ENCODE measurements around the gene TSPAN32. TPM values are rescaled to one million over a fixed set of nuclear protein-coding genes. Genes with fewer than 3 reads are reported as not detected.

Gene TSPAN32
- total RNA-seq, 1 experiment from 2014 or later, result not detected

DNA sequence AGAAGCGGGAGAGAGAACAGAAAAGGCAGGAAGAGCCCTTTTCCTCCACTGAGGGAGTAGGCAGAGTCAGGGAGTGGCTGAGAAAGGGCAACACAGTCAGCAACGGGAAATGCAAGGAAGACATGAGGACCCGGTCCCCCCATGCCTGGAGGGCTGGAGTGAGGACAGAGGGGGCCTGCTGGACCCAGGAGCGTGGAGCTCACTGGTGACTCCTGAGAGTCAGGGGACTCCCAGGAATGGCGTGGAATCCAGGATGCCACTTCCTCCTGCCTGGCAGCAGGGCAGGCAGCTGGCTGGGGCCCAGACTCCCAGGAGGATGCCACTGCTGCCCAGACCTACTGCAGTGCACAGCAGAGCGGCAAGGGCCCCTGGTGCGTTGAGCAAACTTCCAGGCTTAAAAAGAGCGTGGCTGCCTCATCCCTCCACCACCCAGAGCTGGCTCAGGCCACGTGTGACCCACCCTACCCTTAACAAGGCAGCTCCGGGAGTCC, 11.4 kb upstream of the TSPAN32 start (continued):
- TF ChIP-seq POLR2A (IDR thresholded peaks at IDR 0.05; ENCODE audit: borderline replicate concordance, extremely low read depth, insufficient read depth, insufficient read length) (no peak), ELF1 (IDR thresholded peaks at IDR 0.05; ENCODE audit: borderline replicate concordance, low read depth) (no peak)

DNA sequence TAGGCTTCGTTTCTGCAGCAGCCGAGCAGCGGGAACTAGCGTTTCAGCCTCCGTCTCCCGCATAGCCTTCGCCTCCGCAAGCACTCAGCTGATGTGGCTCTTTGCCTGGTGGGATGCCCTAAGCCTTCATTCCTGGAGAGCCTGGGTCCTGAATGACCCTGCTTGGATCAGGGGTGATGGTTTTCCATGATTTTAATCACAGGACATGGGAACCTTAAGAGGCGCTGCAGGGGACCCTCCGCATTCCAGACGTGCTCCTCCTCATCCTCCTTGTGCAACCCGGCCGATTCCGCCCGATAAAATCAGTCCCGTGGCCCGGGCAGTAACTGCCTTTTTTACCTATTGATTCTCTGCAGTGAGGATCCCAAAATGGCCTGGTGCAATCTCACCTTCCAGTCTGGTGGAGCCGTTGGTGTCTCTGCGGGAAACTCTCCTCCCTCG, 8.3 kb upstream of the TSPAN32 start:
- Histone ChIP-seq H3K27me3 (ENCODE audit: insufficient read depth, low read length) (no peaks in the 10 kb centered on the region; the same call in 1 of the 2 replicates), H3K9ac (ENCODE audit: low read length) (no peak overlapping the region), H3K4me1 (ENCODE audit: control insufficient read depth in 1 of 2, insufficient read depth in 2 of 2, low read length in 2 of 2) (no peaks in the 10 kb centered on the region), H3K9me2 (ENCODE audit: insufficient read depth) (no peaks in the 10 kb centered on the region), H2AFZ (ENCODE audit: low read depth, low read length, poor library complexity, severe bottlenecking) (no peak overlapping the region), H3K36me3 (ENCODE audit: control insufficient read depth in 1 of 2, insufficient read depth in 2 of 2, low read length in 2 of 2) (no peaks in the 10 kb centered on the region), H3K4me2 (ENCODE audit: low read length) (no peak overlapping the region), H3K79me2 (ENCODE audit: insufficient read depth, low read length) (no peaks in the 10 kb centered on the region), H3K27ac (ENCODE audit: low read depth, low read length) (no peak overlapping the region), H3K9me3 (ENCODE audit: control insufficient read depth in 1 of 2, insufficient read depth in 1 of 2, low read depth in 1 of 2, low read length in 2 of 2) (no peaks in the 10 kb centered on the region), H4K20me1 (ENCODE audit: insufficient read depth) (no peaks in the 10 kb centered on the region), H3K4me3 (replicated peaks in 1 of 2; ENCODE audit: low read depth in 1 of 2, low read length in 2 of 2) (no peak overlapping the region)
- CTCF ChIA-PET, result no interaction called here
- POLR2A ChIA-PET, result no interaction called here
- TF ChIP-seq, protein P1, sequence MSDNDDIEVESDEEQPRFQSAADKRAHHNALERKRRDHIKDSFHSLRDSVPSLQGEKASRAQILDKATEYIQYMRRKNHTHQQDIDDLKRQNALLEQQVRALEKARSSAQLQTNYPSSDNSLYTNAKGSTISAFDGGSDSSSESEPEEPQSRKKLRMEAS (IDR thresholded peaks at IDR 0.05), result no peak
- TF ChIP-seq TCF7L2 (IDR thresholded peaks at IDR 0.05; ENCODE audit: borderline replicate concordance, extremely low read depth, insufficient read depth, insufficient read length) (no peak), EZH2 (IDR thresholded peaks at IDR 0.05) (no peak), POLR2A (IDR thresholded peaks at IDR 0.05; ENCODE audit: borderline replicate concordance, extremely low read depth, insufficient read depth, insufficient read length) (no peak), FOSL1 (IDR thresholded peaks at IDR 0.05; ENCODE audit: low read depth) (no peak), SIN3A (IDR thresholded peaks at IDR 0.05; ENCODE audit: low read depth) (no peak), CEBPB (IDR thresholded peaks at IDR 0.05; ENCODE audit: low read depth) (no peak), EGR1 (IDR thresholded peaks at IDR 0.05; ENCODE audit: low read depth) (no peak), ELF1 (IDR thresholded peaks at IDR 0.05; ENCODE audit: borderline replicate concordance, low read depth) (no peak), ZFX (IDR thresholded peaks at IDR 0.05) (no peak), RAD21 (IDR thresholded peaks at IDR 0.05; ENCODE audit: low read depth) (no peak)
- TF ChIP-seq, protein P2, sequence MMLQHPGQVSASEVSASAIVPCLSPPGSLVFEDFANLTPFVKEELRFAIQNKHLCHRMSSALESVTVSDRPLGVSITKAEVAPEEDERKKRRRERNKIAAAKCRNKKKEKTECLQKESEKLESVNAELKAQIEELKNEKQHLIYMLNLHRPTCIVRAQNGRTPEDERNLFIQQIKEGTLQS (IDR thresholded peaks at IDR 0.05), result no peak
- no peak for DNase-seq (ENCODE audit: low read depth, low spot score)
- RAD21 ChIA-PET (ENCODE audit: low non-redundant PET in 1 of 2, low total read pairs in 2 of 2, uncharacterized antibody in 2 of 2, unreplicated experiment in 2 of 2), result interaction anchor here in 1 of 2 experiments (0.6 kb wide), 1 partner anchor 124 kb away, joined by 3 read pairs; no protein-coding TSS in a partner anchor
- intact Hi-C loops (cut with micrococcal nuclease), result no loop called here
- BruUV-seq (replicated peaks), result no TSS peak
- ATAC-seq, result no peak

All from HCT116 (cell line).